Measurements from ENCODE around the gene PLCB2. TPM values are rescaled to one million over a fixed set of nuclear protein-coding genes. Genes with fewer than 3 reads are reported as not detected.
A peak's percentile ranks its signal among the peaks of the same experiment; 100 is the strongest.

PLCB2 gene
- total and polyA plus RNA-seq, 9 of the 15 experiments (the other 6 are each of a cell fraction or from before 2014, with no cell fraction given), result 0.37 to 12.3 (median 8.0) TPM

DNA sequence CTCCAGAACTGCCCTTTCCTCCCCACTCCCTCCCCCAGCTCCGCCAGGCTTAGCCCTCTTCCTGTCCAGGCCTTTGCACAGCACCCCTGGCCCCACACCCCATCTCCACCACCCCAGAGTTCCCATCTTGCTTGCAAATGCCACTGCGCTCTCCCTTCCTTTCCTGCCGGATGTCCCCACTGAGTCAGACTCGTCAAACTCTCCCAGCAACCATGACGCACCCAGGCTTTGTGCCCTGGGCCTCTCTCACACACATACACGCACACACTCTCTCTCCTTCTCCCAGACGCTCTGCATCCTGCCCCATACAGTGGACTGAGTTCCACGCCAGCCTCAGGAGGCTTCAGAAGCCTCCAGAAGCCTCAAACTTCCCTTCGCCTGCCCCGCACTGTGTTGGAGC, 35.8 kb upstream of the PLCB2 start:
- TF ChIP-seq ZNF589 (CRISPR knock-in tag; IDR thresholded peaks at IDR 0.05; ENCODE audit: low read depth) (0 out of 2 replicates have a peak, but pooled peaks have one; percentile 41), LCOR (CRISPR knock-in tag; IDR thresholded peaks at IDR 0.05) (no peak), FOSL1 (tag; conservative IDR thresholded peaks at IDR 0.05) (0 out of 2 replicates have a peak, but pooled peaks have one; percentile 22)
- no peaks in the 10 kb centered on the region for H3K9me1 ChIP-seq (ENCODE audit: control insufficient read depth, insufficient read depth, low read length)
- peak overlapping the region; percentile 57; the same call in 1 of the 2 replicates for H2AFZ ChIP-seq (ENCODE audit: low read depth, low read length)
- CTCF ChIA-PET (ENCODE audit: low intra/inter-chr PET ratio), result interaction anchor here (0.8 to 0.9 kb wide), 2 partner anchors 64 to 79 kb away, joined by 3 read pairs; no protein-coding TSS in a partner anchor
- peaks cover 2% of the 10 kb centered on the region; the same call in 1 of the 2 replicates for H4K20me1 ChIP-seq (replicated peaks; ENCODE audit: control insufficient read depth, insufficient read depth, low read length)
- in situ Hi-C loops (cut with MboI), result loop anchor here (10.0 kb wide), 1 partner anchor 541 kb away; no protein-coding TSS in a partner anchor
- H3K4me2 ChIP-seq (ENCODE audit: insufficient read depth, low read length), result no peak overlapping the region
- H3K36me3 ChIP-seq (ENCODE audit: control insufficient read depth, insufficient read depth, low read length), result no peaks in the 10 kb centered on the region
- intact Hi-C loops (cut with micrococcal nuclease), result no loop called here
- H3K79me2 ChIP-seq (ENCODE audit: control insufficient read depth, insufficient read depth, low read length), result no peaks in the 10 kb centered on the region
- DNase-seq (ENCODE audit: extremely low read depth in 1 of 4, low spot score in 3 of 4) (no peak), ATAC-seq (no peak), FAIRE-seq (no peak)
- H3K9ac ChIP-seq (ENCODE audit: insufficient read depth in 1 of 2, low read depth in 2 of 2, low read length in 2 of 2), result peak overlapping the region in 1 of 2 experiments; percentile 55; a peak in 1 of 4 replicates
- no TSS peak for BruUV-seq (replicated peaks)
- H3K4me3 ChIP-seq, result no peak overlapping the region
- WGBS (ENCODE audit: insufficient coverage, low coverage, missing lambda C conversion rate), result 30% methylated on average over 10 of the region's 10 CpGs
- peaks cover 7 to 30% of the 10 kb centered on the region in 2 experiments; a peak in 4 of 5 replicates for H3K4me1 ChIP-seq (replicated peaks in 1 of 2; ENCODE audit: control insufficient read depth in 2 of 2, insufficient read depth in 2 of 2, low read length in 2 of 2)
- no peak overlapping the region for H3K27ac ChIP-seq (ENCODE audit: extremely low read depth, low read depth, low read length)
- H3K9me3 ChIP-seq (replicated peaks; ENCODE audit: control insufficient read depth, insufficient read depth, low read depth, low read length), result no peaks in the 10 kb centered on the region
- no peaks in the 10 kb centered on the region for H3K27me3 ChIP-seq (ENCODE audit: control insufficient read depth in 2 of 2, insufficient read depth in 2 of 2, low read length in 2 of 2)
- POLR2A ChIA-PET, result interaction anchor here (0.7 to 4.8 kb wide), 2 partner anchors 15 to 459 kb away, joined by 3 to 30 read pairs; no protein-coding TSS in a partner anchor
